Peyer's patch (tissue), 4 donors: Measurements from ENCODE around the gene UQCR10. TPM values are rescaled to one million over a fixed set of nuclear protein-coding genes. Genes with fewer than 3 reads are reported as not detected.

Experiments
- DNase-seq, 3 donors: peaks; one replicate each; pipeline ENCODE4 v3.0.0-alpha.2; 2017 to 2019
- H3K27ac ChIP-seq, 4 donors: fragments of 200-600 bp; sonication (generic); one replicate each; pipeline ENCODE4 v1.5.1; 2016 to 2019
- H3K27me3 ChIP-seq, 2 donors: fragments of 200-600 bp; sonication (generic); one replicate each; pipeline ENCODE4 v1.5.1; 2019
- H3K36me3 ChIP-seq, 3 donors: fragments of 200-600 bp; sonication (generic); one replicate each; pipeline ENCODE4 v1.5.1; 2016 to 2019
- H3K4me1 ChIP-seq, 4 donors: fragments of 200-600 bp; sonication (generic); one replicate each; pipeline ENCODE4 v1.5.1; 2016 to 2019
- H3K4me3 ChIP-seq, 4 donors: fragments of 200-600 bp; sonication (generic); 1 replicate in 3 of 4; 2 replicates in 1 of 4; pipeline ENCODE4 v1.5.1; 2016 to 2019; ENCODE audit warnings: mild to moderate bottlenecking in 1 of 4
- H3K9me3 ChIP-seq, 4 donors: fragments of 200-600 bp; sonication (generic); one replicate each; pipeline ENCODE4 v1.5.1; 2016 to 2019; ENCODE audit warnings: mild to moderate bottlenecking in 1 of 4
- CTCF ChIP-seq, 6 experiments: fragments of 450-650 bp in 4 of 6; fragments of 200-600 bp in 2 of 6; sonication (generic) in 1 of 6; IDR thresholded peaks; one replicate each; pipeline ENCODE4 v1.5.1; 2017 to 2019; ENCODE audit warnings: antibody characterized with exemption in 6 of 6, mild to moderate bottlenecking in 3 of 6, moderate library complexity in 1 of 6
- POLR2A ChIP-seq, 2 donors: fragments of 450-650 bp; IDR thresholded peaks; one replicate each; pipeline ENCODE4 v1.5.1; 2017; ENCODE audit warnings: antibody characterized with exemption in 2 of 2, mild to moderate bottlenecking in 2 of 2, moderate library complexity in 2 of 2
- total RNA-seq, 4 donors: library from RNA; depleted of rRNA; stranded (reverse); fragments of >200 nt; gene quantifications; one replicate each; pipeline ENCODE4 v1.1.0, GENCODE V29; 2016

UQCR10 gene
- total RNA-seq, 4 donors from 2014 or later, result 60.9 to 144 (median 88.2) TPM

- no peak overlapping the region for H3K4me3 ChIP-seq
- TF ChIP-seq POLR2A (IDR thresholded peaks at IDR 0.05), result no peak
- no peak for TF ChIP-seq CTCF (IDR thresholded peaks at IDR 0.05)
- H3K36me3 ChIP-seq, result peaks cover 0 to 12% (median 0%) of the 10 kb centered on the region in 3 donors
- no peak overlapping the region for H3K27ac ChIP-seq
- H3K27me3 ChIP-seq, result no peaks in the 10 kb centered on the region
- H3K9me3 ChIP-seq, result no peaks in the 10 kb centered on the region
- DNase-seq, result peak in 2 of 3 donors; percentile 53 to 67
- H3K4me1 ChIP-seq, result peaks cover 0 to 9% (median 0%) of the 10 kb centered on the region in 4 donors
These were observed 33.6 kb upstream of the UQCR10 start for GRCh38 chr22:29733362-29734201.

GRCh38 chr22:29734406-29734805 is 32.8 kb upstream of the UQCR10 start:
- Histone ChIP-seq H3K27ac (no peak overlapping the region), H3K9me3 (no peaks in the 10 kb centered on the region), H3K36me3 (peaks cover 0 to 12% (median 0%) of the 10 kb centered on the region in 3 donors), H3K27me3 (no peaks in the 10 kb centered on the region), H3K4me1 (peaks cover 0 to 9% (median 0%) of the 10 kb centered on the region in 4 donors), H3K4me3 (no peak overlapping the region)
- TF ChIP-seq POLR2A (IDR thresholded peaks at IDR 0.05) (no peak), CTCF (IDR thresholded peaks at IDR 0.05) (no peak)
- DNase-seq, result no peak

GRCh38 chr22:29734838-29735237 is 32.3 kb upstream of the UQCR10 start:
- H3K4me3 ChIP-seq, result no peak overlapping the region
- no peak for DNase-seq
- H3K9me3 ChIP-seq, result no peaks in the 10 kb centered on the region
- no peak overlapping the region for H3K27ac ChIP-seq
- H3K4me1 ChIP-seq, result peaks cover 0 to 9% (median 0%) of the 10 kb centered on the region in 4 donors
- no peaks in the 10 kb centered on the region for H3K27me3 ChIP-seq
- TF ChIP-seq CTCF (IDR thresholded peaks at IDR 0.05) (no peak), POLR2A (IDR thresholded peaks at IDR 0.05) (no peak)
- peaks cover 0 to 12% (median 0%) of the 10 kb centered on the region in 3 donors for H3K36me3 ChIP-seq

- no peak for DNase-seq
- Histone ChIP-seq H3K9me3 (no peaks in the 10 kb centered on the region), H3K36me3 (peaks cover 0 to 12% (median 0%) of the 10 kb centered on the region in 3 donors), H3K4me3 (no peak overlapping the region), H3K4me1 (peaks cover 0 to 9% (median 0%) of the 10 kb centered on the region in 4 donors), H3K27me3 (no peaks in the 10 kb centered on the region), H3K27ac (no peak overlapping the region)
- TF ChIP-seq POLR2A (IDR thresholded peaks at IDR 0.05), result no peak
These were observed 31.8 kb upstream of the UQCR10 start for GRCh38 chr22:29735416-29735815.

- H3K27ac ChIP-seq, result no peak overlapping the region
- H3K27me3 ChIP-seq, result no peaks in the 10 kb centered on the region
- TF ChIP-seq CTCF (IDR thresholded peaks at IDR 0.05) (no peak), POLR2A (IDR thresholded peaks at IDR 0.05) (no peak)
- no peak for DNase-seq
- peaks cover 0 to 5% (median 0%) of the 10 kb centered on the region in 3 donors for H3K36me3 ChIP-seq
- H3K4me1 ChIP-seq, result peaks cover 0 to 9% (median 0%) of the 10 kb centered on the region in 4 donors
- no peaks in the 10 kb centered on the region for H3K9me3 ChIP-seq
- H3K4me3 ChIP-seq, result no peak overlapping the region
These were observed 29.7 kb upstream of the UQCR10 start for GRCh38 chr22:29737251-29738117.
